Type B pancreatic cell (in vitro differentiated cells): ENCODE data around the gene BLCAP. TPM values are rescaled to one million over a fixed set of nuclear protein-coding genes. Genes with fewer than 3 reads are reported as not detected.
A peak's percentile ranks its signal among the peaks of the same experiment; 100 is the strongest.

Experiments used
- DNase-seq: peaks from one replicate; pipeline ENCODE4 v3.0.0; 2021; ENCODE audit warnings: mixed read lengths; ENCODE audit not compliant: unreplicated experiment; ENCODE audit errors: extremely low spot score
- H3K27ac Mint-ChIP-seq: 2 replicates; pipeline ENCODE4 v1.8.0; 2021; ENCODE audit warnings: mild to moderate bottlenecking, mixed read lengths
- H3K27me3 Mint-ChIP-seq: 2 replicates; pipeline ENCODE4 v1.8.0; 2021; ENCODE audit warnings: mixed read lengths
- H3K36me3 Mint-ChIP-seq: 2 replicates; pipeline ENCODE4 v1.8.0; 2021; ENCODE audit warnings: mixed read lengths
- H3K4me1 Mint-ChIP-seq: one replicate; pipeline ENCODE4 v1.8.0; 2021; ENCODE audit warnings: mixed read lengths; ENCODE audit not compliant: unreplicated experiment
- H3K4me3 Mint-ChIP-seq: 2 replicates; pipeline ENCODE4 v1.8.0; 2021; ENCODE audit warnings: mild to moderate bottlenecking, mixed read lengths
- H3K9me3 Mint-ChIP-seq: 2 replicates; pipeline ENCODE4 v1.8.0; 2021; ENCODE audit warnings: mixed read lengths
- CTCF ChIP-seq: fragments of 200-600 bp; sonication (generic); conservative IDR thresholded peaks from 2 replicates; pipeline ENCODE4 v1.5.0; 2021; ENCODE audit warnings: antibody characterized with exemption, mild to moderate bottlenecking
- total RNA-seq: library from RNA; stranded (reverse); gene quantifications from 2 replicates; pipeline ENCODE4 v1.2.1, GENCODE V29; 2021; ENCODE audit warnings: low replicate concordance

Gene BLCAP
- total RNA-seq, 1 donor from 2014 or later = 79.7 TPM

GRCh38 chr20:37519508-37520418 lies 7.9 kb downstream of the BLCAP start:
- peak overlapping the region; percentile 61 for H3K27ac Mint-ChIP-seq
- no peaks in the 10 kb centered on the region for H3K9me3 Mint-ChIP-seq
- peaks cover 64% of the 10 kb centered on the region for H3K4me1 Mint-ChIP-seq
- peaks cover 43% of the 10 kb centered on the region for H3K36me3 Mint-ChIP-seq
- peak; percentile 22 for TF ChIP-seq CTCF
- no peak for DNase-seq
- peak overlapping the region; percentile 88 for H3K4me3 Mint-ChIP-seq
- no peaks in the 10 kb centered on the region for H3K27me3 Mint-ChIP-seq

GRCh38 chr20:37518606-37519507 lies 8.8 kb downstream of the BLCAP start:
- peaks cover 57% of the 10 kb centered on the region for H3K4me1 Mint-ChIP-seq
- peak overlapping the region; percentile 20 for H3K4me3 Mint-ChIP-seq
- no peak for TF ChIP-seq CTCF
- H3K27ac Mint-ChIP-seq = no peak overlapping the region
- no peaks in the 10 kb centered on the region for H3K27me3 Mint-ChIP-seq
- DNase-seq = no peak
- no peaks in the 10 kb centered on the region for H3K9me3 Mint-ChIP-seq
- peaks cover 42% of the 10 kb centered on the region for H3K36me3 Mint-ChIP-seq

- H3K27ac Mint-ChIP-seq = peak overlapping the region; percentile 25
- no peak for DNase-seq
- H3K27me3 Mint-ChIP-seq = no peaks in the 10 kb centered on the region
- peak overlapping the region; percentile 17 for H3K4me3 Mint-ChIP-seq
- H3K36me3 Mint-ChIP-seq = peaks cover 39% of the 10 kb centered on the region
- H3K4me1 Mint-ChIP-seq = peaks cover 50% of the 10 kb centered on the region
- H3K9me3 Mint-ChIP-seq = no peaks in the 10 kb centered on the region
- TF ChIP-seq CTCF = no peak
Observed at GRCh38 chr20:37518059-37518458, 9.6 kb downstream of the BLCAP start.

GRCh38 chr20:37516811-37517750 lies 10.6 kb downstream of the BLCAP start:
- Mint-ChIP-seq H3K27me3 (no peaks in the 10 kb centered on the region), H3K4me1 (peaks cover 52% of the 10 kb centered on the region), H3K36me3 (peaks cover 38% of the 10 kb centered on the region), H3K4me3 (peak overlapping the region; percentile 42), H3K9me3 (no peaks in the 10 kb centered on the region), H3K27ac (peak overlapping the region; percentile 25)
- no peak for TF ChIP-seq CTCF
- DNase-seq = no peak

- no peaks in the 10 kb centered on the region for H3K27me3 Mint-ChIP-seq
- no peak for TF ChIP-seq CTCF
- no peak for DNase-seq
- H3K9me3 Mint-ChIP-seq = no peaks in the 10 kb centered on the region
- H3K4me3 Mint-ChIP-seq = no peak overlapping the region
- no peak overlapping the region for H3K27ac Mint-ChIP-seq
- peaks cover 55% of the 10 kb centered on the region for H3K4me1 Mint-ChIP-seq
- peaks cover 48% of the 10 kb centered on the region for H3K36me3 Mint-ChIP-seq
Observed at GRCh38 chr20:37515876-37516275, 11.8 kb downstream of the BLCAP start.
